Loucy (cell line): ENCODE measurements around the gene TSSC4.

Experiments
- CTCF ChIP-seq: fragments of 200-600 bp; sonication (generic); conservative IDR thresholded peaks from 2 replicates; pipeline ENCODE4 v1.5.1; 2014; ENCODE audit warnings: mild to moderate bottlenecking, antibody characterized with exemption, low read length
- EZH2phosphoT487 ChIP-seq: fragments of 200-600 bp; IDR thresholded peaks from 2 replicates; pipeline ENCODE4 v1.6.1; 2018; ENCODE audit warnings: antibody characterized with exemption, mild to moderate bottlenecking, moderate library complexity, borderline replicate concordance

- TF ChIP-seq CTCF (no peak), EZH2phosphoT487 (no peak)
These were observed 49.9 kb downstream of the TSSC4 start for GRCh38 chr11:2450321-2451041.
